SHP77 treated with DMSO at 0.1 percent for 48 hours (cell line): ENCODE measurements around the gene PLAU.
"Not testable (repeated sequence)": the region's sequence is repeated elsewhere in the genome, so short reads cannot be mapped to it uniquely, and the experiment has no call there.

Experiments
- DNase-seq: peaks from one replicate; lab custom pipeline; 2025; lab: John Stamatoyannopoulos, UW

The PLAU gene

DNA sequence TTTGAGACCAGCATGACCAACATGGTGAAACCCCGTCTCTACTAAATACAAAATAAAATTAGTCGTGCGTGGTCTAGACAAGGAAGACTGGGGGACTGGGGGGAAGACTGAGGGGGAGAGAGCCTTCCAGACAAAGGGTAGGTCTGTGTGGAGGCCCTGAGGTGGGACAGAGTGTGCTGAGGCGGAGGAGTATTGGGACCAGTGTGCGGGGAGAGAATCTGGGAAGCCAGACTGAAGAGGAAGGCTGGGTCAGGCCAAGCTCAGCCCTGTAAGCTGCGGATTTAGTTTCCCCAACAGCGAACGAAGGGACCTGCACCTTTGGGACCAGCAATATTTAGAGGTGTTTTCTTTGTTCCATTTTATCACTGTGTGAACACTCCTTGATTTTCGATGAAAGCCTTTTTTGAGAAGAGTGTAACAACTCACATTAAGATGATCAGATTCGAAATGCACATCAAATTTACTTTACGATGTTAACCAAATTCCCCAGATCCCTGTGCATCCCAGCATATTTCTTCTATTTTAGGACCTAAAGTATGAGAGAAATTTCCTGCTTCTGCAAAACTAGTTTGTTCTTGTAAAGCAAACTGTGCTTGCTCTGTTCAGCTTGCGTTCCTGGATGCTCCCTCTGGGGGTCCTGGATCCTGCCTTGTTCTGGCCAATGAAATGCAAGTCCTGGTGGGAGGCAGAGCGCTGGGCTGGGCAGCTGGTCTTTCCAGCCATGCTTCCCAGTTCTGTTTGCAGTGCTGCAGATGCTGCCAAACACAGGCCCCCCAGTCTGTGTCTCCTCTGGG, 39.4 kb downstream of the PLAU start:
- no peak for DNase-seq

DNA sequence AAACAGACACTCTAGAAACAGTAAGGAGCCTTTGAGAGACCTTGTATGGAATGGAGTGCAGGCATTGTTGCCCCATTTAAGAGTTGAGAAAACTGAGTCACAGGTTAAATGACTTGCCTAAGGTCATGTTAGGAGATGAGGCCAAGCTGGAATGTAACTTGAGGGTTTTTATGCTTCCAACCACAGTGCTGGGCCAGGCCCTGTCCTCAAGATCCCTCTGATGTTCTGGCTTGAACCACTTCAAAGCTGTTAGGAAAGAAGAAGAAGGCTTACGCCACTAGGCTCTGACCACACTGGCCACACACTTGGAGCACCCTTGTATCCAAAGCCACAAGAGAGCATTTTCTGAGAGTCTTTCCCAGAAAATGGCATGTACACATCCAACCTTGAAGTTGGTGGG, 42.7 kb downstream of the PLAU start:
- no peak for DNase-seq

DNA sequence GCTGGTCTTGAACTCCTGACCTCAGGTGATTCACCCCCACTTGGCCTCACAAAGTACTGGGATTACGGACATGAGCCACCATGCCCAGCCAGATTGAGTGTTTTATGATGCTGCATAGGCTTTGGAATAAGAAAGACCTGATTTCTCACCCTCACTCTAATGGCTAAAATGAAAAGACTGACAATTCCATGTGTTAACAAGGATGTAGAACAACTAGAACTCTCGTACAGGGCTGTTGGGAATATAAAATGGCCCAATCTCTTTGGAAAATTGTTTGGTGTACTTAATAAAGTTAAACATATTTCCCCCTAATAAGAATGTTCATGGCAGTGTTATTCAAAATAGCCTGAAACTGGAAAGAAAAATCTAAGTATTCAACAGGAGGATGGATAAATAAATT, 43.8 kb downstream of the PLAU start:
- DNase-seq, result no peak

DNA sequence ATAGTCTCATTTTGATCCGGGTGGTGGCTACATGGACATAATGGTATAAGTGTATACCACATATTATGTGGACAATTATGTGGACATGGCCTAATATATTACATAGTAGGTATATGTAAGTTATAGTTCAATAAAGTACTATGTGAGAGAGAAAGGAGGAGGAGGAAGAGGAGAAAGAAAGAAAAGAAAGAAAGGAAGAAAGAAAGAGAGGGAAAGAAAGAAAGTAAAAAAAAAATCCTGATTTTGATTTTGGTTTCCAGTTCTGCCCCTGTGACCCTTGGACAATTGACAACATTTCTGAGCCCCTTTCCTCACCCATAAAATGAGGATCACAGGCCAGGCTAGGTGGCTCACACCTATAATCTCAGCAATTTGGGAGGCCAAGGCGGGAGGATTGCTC, 44.8 kb downstream of the PLAU start:
- no peak for DNase-seq

DNA sequence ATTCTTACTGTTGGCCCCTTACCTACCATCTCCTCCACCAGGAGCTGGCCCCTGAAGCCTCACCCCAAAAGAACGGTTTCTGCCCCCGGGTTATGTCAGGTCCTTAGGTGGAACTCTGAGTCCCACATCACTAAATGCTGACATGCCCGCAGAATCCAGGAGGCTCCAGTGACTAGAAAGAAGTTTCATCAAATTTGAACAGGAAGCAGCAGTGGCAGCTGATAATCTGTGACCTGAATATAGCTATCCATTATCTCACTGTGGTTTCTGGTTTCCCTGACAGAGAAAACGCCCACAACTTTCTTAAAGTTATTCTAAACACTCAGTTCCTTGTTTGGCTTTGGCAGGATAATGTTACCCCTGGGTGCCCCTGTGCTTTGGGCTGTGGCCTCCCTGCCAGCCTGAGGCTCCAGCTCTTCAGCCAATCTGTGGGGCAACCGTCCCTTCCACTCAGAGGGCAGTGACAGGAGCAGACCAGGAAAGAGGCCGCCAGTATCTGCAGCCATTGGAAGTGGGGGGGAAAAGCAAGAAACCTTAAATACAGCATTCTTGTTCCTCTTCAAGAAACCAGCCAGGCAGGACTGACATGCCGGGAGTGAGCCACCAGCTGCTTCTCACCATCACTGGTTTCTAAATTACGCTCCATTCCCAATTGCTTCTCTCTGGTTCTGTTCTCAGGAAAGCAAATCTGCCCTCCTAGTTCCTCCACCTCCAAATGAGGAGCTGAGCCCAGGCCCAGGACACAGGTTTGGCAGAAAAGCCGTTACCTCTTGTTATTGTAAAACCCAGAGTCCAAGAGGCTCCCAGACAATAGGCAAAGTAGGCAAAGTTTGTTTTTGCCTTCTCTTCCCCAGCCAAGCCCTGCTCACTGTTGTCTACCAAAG, 45.8 kb downstream of the PLAU start:
- no peak for DNase-seq

- no peak for DNase-seq
Measured at GRCh38 chr10:73959484-73960243, 48.7 kb downstream of the PLAU start.

DNA sequence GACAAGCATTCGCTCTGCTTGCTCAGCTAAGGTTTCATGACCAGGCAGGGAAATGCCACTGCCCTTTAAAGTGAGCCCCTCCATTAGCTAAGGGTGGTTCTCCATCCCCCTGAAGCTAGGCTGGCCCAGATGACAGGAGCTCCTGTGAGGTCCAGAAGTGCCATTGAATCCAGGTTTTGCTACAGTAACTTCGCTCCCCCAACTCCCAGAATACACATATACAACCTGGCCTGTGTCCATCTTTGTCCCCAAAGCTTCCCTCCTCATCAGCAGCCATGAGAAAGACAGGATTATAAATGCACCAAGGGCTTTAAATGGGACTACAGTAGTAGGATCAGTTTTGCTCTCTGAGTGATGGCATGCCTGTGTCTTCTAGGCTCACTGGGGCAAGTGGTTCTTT, 51.5 kb downstream of the PLAU start:
- no peak for DNase-seq

- DNase-seq, result not testable (repeated sequence)
Measured at GRCh38 chr10:73963533-73963932, 52.6 kb downstream of the PLAU start.

- no peak for DNase-seq
Measured at GRCh38 chr10:73964743-73965142, 53.8 kb downstream of the PLAU start.

- not testable (repeated sequence) for DNase-seq
Measured at GRCh38 chr10:73965267-73965889, 54.4 kb downstream of the PLAU start.

GRCh38 chr10:73965890-73966768, 55.2 kb downstream of the PLAU start:
- DNase-seq, result no peak

- no peak for DNase-seq
Measured at GRCh38 chr10:73967022-73967429, 56.1 kb downstream of the PLAU start.
